ENCODE results near the gene OSM.

Gene OSM

GRCh38 chr22:30225220-30225927, 41.3 kb downstream of the OSM start:
- Histone ChIP-seq H3K36me3 (ENCODE audit: control insufficient read depth, insufficient read depth, low read length) (no peaks in the 10 kb centered on the region), H4K5ac (ENCODE audit: low read length) (no peak overlapping the region), H3K18ac (ENCODE audit: low read length) (no peak overlapping the region), H4K8ac (ENCODE audit: low read depth, low read length) (no peak overlapping the region), H2BK15ac (replicated peaks; ENCODE audit: low read depth) (no peak overlapping the region), H2BK5ac (ENCODE audit: low read length) (no peak overlapping the region), H3K27me3 (ENCODE audit: insufficient read depth, low read length, poor library complexity) (no peaks in the 10 kb centered on the region), H3K4me3 (ENCODE audit: low read length) (no peak overlapping the region), H3K4ac (ENCODE audit: low read depth, low read length) (no peak overlapping the region), H3K79me2 (ENCODE audit: control insufficient read depth, insufficient read depth, low read length) (no peaks in the 10 kb centered on the region), H3K56ac (ENCODE audit: low read length) (no peak overlapping the region), H2AK5ac (ENCODE audit: low read length) (no peak overlapping the region), H3K23ac (ENCODE audit: low read length) (no peak overlapping the region), H3K79me1 (ENCODE audit: low read length) (no peaks in the 10 kb centered on the region), H3K9ac (ENCODE audit: low read length) (no peak overlapping the region), H3K4me2 (ENCODE audit: low read length) (no peak overlapping the region), H2BK120ac (ENCODE audit: low read depth, low read length) (no peak overlapping the region), H3K27ac (ENCODE audit: low read depth, low read length) (no peak overlapping the region), H3K4me1 (ENCODE audit: control insufficient read depth, low read depth, low read length) (peaks cover 2% of the 10 kb centered on the region)
- no CpG with 5 or more reads among the region's 7 CpGs for WGBS (ENCODE audit: extremely low coverage, insufficient coverage, low lambda C conversion rate)
- DNase-seq, result no peak

DNA sequence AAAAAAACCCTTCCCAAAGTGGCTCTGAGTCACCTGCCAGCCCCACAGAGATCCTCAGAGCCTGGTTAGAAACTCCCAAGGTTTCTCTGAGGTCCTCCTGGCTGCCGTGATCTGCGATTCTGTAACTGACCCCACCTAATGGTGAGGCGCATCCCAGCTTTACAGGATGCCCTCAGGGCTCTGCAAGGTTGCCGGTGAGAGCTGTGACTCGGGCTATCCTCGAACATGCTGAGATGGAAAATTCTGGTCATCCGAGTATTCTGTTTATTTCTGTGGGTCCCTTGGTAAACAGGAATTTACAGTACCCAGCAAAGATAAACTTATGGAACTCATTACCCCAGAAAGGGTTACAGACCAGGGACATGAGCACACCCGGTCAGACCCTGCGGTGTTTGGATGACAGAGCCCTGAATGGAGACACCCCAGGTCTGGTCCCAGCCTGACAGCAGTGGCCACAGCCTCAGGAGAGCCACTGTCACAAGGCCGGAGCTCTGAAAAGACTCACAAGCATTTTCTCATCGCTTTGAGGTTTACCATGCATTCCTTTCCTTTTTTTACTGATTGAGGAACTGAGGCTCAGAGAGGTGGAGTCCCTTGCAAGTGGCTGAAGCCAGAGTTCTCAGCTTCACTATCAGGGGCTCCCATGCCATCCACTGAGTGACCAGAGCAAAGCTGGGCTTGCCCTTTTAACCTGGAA, 42.3 kb downstream of the OSM start:
- H2AK5ac ChIP-seq (ENCODE audit: low read length), result no peak overlapping the region
- no peak overlapping the region for H3K56ac ChIP-seq (ENCODE audit: low read length)
- H4K5ac ChIP-seq (ENCODE audit: low read length), result no peak overlapping the region
- no peak overlapping the region for H3K4me3 ChIP-seq (ENCODE audit: low read length)
- no peaks in the 10 kb centered on the region for H3K79me1 ChIP-seq (ENCODE audit: low read length)
- peak; percentile 88 for DNase-seq
- no CpG with 5 or more reads among the region's 11 CpGs for WGBS (ENCODE audit: extremely low coverage, insufficient coverage, low lambda C conversion rate)
- no peak overlapping the region for H3K27ac ChIP-seq (ENCODE audit: low read depth, low read length)
- H3K18ac ChIP-seq (ENCODE audit: low read length), result no peak overlapping the region
- no peaks in the 10 kb centered on the region for H3K79me2 ChIP-seq (ENCODE audit: control insufficient read depth, insufficient read depth, low read length)
- no peak overlapping the region for H2BK120ac ChIP-seq (ENCODE audit: low read depth, low read length)
- no peak overlapping the region for H4K8ac ChIP-seq (ENCODE audit: low read depth, low read length)
- H3K4ac ChIP-seq (ENCODE audit: low read depth, low read length), result no peak overlapping the region
- no peaks in the 10 kb centered on the region for H3K36me3 ChIP-seq (ENCODE audit: control insufficient read depth, insufficient read depth, low read length)
- H2BK5ac ChIP-seq (ENCODE audit: low read length), result no peak overlapping the region
- peaks cover 2% of the 10 kb centered on the region for H3K4me1 ChIP-seq (ENCODE audit: control insufficient read depth, low read depth, low read length)
- no peaks in the 10 kb centered on the region for H3K27me3 ChIP-seq (ENCODE audit: insufficient read depth, low read length, poor library complexity)
- no peak overlapping the region for H2BK15ac ChIP-seq (replicated peaks; ENCODE audit: low read depth)
- no peak overlapping the region for H3K23ac ChIP-seq (ENCODE audit: low read length)
- no peak overlapping the region for H3K9ac ChIP-seq (ENCODE audit: low read length)
- no peak overlapping the region for H3K4me2 ChIP-seq (ENCODE audit: low read length)

- Histone ChIP-seq H3K9ac (ENCODE audit: low read length) (no peak overlapping the region), H3K79me1 (ENCODE audit: low read length) (no peaks in the 10 kb centered on the region), H2AK5ac (ENCODE audit: low read length) (no peak overlapping the region), H4K8ac (ENCODE audit: low read depth, low read length) (no peak overlapping the region), H3K4me3 (ENCODE audit: low read length) (no peak overlapping the region), H3K27me3 (ENCODE audit: insufficient read depth, low read length, poor library complexity) (no peaks in the 10 kb centered on the region), H2BK15ac (replicated peaks; ENCODE audit: low read depth) (no peak overlapping the region), H3K4me2 (ENCODE audit: low read length) (no peak overlapping the region), H3K56ac (ENCODE audit: low read length) (no peak overlapping the region), H4K5ac (ENCODE audit: low read length) (no peak overlapping the region), H3K23ac (ENCODE audit: low read length) (no peak overlapping the region), H3K27ac (ENCODE audit: low read depth, low read length) (no peak overlapping the region), H2BK5ac (ENCODE audit: low read length) (no peak overlapping the region), H3K36me3 (ENCODE audit: control insufficient read depth, insufficient read depth, low read length) (no peaks in the 10 kb centered on the region), H3K4me1 (ENCODE audit: control insufficient read depth, low read depth, low read length) (no peaks in the 10 kb centered on the region), H3K4ac (ENCODE audit: low read depth, low read length) (no peak overlapping the region), H3K79me2 (ENCODE audit: control insufficient read depth, insufficient read depth, low read length) (no peaks in the 10 kb centered on the region), H2BK120ac (ENCODE audit: low read depth, low read length) (no peak overlapping the region), H3K18ac (ENCODE audit: low read length) (no peak overlapping the region)
- DNase-seq, result no peak
- WGBS (ENCODE audit: extremely low coverage, insufficient coverage, low lambda C conversion rate), result no CpG with 5 or more reads among the region's 15 CpGs
These were observed 43.3 kb downstream of the OSM start for GRCh38 chr22:30223303-30223702.

DNA sequence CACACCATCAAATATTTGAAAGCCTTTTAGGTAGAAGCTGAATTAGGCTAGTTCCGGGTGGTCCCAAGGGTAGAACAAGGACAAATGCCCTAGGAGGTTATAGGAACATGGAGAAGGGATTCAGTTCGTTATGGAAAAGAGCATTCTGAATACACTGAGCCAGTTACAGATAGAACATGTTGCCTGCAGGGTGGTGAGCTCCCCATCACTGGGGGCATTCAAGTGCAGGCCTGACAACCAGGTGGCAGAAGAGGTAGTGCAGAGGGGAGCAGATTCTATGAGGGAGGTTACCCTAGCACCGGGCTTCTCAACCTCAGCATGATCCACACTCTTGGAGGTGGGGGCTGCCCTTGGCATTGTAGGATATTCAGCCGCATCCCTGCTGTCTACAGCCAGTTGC, 44.3 kb downstream of the OSM start:
- Histone ChIP-seq H3K18ac (ENCODE audit: low read length) (no peak overlapping the region), H3K4ac (ENCODE audit: low read depth, low read length) (no peak overlapping the region), H3K79me2 (ENCODE audit: control insufficient read depth, insufficient read depth, low read length) (no peaks in the 10 kb centered on the region), H3K27ac (ENCODE audit: low read depth, low read length) (no peak overlapping the region), H3K36me3 (ENCODE audit: control insufficient read depth, insufficient read depth, low read length) (no peaks in the 10 kb centered on the region), H2AK5ac (ENCODE audit: low read length) (no peak overlapping the region), H3K56ac (ENCODE audit: low read length) (no peak overlapping the region), H4K5ac (ENCODE audit: low read length) (no peak overlapping the region), H3K79me1 (ENCODE audit: low read length) (no peaks in the 10 kb centered on the region), H2BK120ac (ENCODE audit: low read depth, low read length) (no peak overlapping the region), H3K4me2 (ENCODE audit: low read length) (no peak overlapping the region), H3K4me1 (ENCODE audit: control insufficient read depth, low read depth, low read length) (no peaks in the 10 kb centered on the region), H2BK15ac (replicated peaks; ENCODE audit: low read depth) (no peak overlapping the region), H3K9ac (ENCODE audit: low read length) (no peak overlapping the region), H4K8ac (ENCODE audit: low read depth, low read length) (no peak overlapping the region), H2BK5ac (ENCODE audit: low read length) (no peak overlapping the region), H3K27me3 (ENCODE audit: insufficient read depth, low read length, poor library complexity) (no peaks in the 10 kb centered on the region), H3K23ac (ENCODE audit: low read length) (no peak overlapping the region), H3K4me3 (ENCODE audit: low read length) (no peak overlapping the region)
- WGBS (ENCODE audit: extremely low coverage, insufficient coverage, low lambda C conversion rate), result no CpG with 5 or more reads among the region's 4 CpGs
- DNase-seq, result no peak

DNA sequence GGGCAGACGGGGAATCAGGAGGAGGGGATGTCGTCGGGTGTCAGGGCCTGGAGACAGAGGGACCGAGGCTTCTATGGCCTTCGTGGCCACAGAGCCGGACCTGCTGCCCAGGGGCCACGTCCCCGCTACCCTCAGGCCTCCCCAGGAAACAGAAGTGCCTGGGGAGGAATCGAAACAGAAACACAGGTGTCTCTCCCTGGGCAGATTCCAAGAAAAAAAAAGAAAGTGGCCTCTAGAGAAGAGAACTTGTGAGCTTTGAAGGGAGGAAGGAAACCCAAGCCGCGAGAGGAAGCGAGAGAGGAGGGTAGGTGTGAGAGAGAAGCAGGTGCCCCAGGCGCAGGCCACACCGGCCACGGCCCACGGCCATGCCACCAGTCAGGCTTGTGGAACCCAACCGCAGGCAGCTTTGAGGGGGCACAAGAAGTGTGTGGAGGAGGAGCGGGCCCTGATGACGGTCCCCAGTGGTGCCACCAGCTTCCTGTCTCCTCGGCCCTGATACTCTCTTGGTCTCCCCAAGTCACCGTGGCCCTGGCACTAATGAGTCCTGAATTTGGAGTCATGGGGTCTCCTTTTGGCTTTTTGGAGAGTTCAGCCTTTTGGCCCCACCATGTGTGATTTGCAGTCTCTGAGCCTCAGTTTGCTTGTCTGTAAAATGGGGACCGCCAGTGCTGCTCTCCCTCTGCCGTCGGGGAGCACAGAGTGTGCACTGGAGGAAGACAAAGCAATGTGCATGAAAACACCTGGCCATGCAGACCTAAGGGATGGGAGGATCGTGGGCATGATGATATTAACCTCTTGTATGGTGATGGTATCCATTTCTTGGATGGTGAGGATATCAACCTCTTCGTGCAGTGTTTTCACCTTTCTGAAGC, 45.3 kb downstream of the OSM start:
- no peak overlapping the region for H3K9ac ChIP-seq (ENCODE audit: low read length)
- H2BK120ac ChIP-seq (ENCODE audit: low read depth, low read length), result no peak overlapping the region
- DNase-seq, result no peak
- H3K4me1 ChIP-seq (ENCODE audit: control insufficient read depth, low read depth, low read length), result no peaks in the 10 kb centered on the region
- H3K4me3 ChIP-seq (ENCODE audit: low read length), result no peak overlapping the region
- H3K56ac ChIP-seq (ENCODE audit: low read length), result no peak overlapping the region
- no peak overlapping the region for H3K23ac ChIP-seq (ENCODE audit: low read length)
- H3K18ac ChIP-seq (ENCODE audit: low read length), result no peak overlapping the region
- no peak overlapping the region for H2AK5ac ChIP-seq (ENCODE audit: low read length)
- H2BK15ac ChIP-seq (replicated peaks; ENCODE audit: low read depth), result no peak overlapping the region
- no peak overlapping the region for H4K5ac ChIP-seq (ENCODE audit: low read length)
- no peak overlapping the region for H3K4me2 ChIP-seq (ENCODE audit: low read length)
- no peak overlapping the region for H4K8ac ChIP-seq (ENCODE audit: low read depth, low read length)
- no CpG with 5 or more reads among the region's 26 CpGs for WGBS (ENCODE audit: extremely low coverage, insufficient coverage, low lambda C conversion rate)
- H3K79me2 ChIP-seq (ENCODE audit: control insufficient read depth, insufficient read depth, low read length), result no peaks in the 10 kb centered on the region
- H3K4ac ChIP-seq (ENCODE audit: low read depth, low read length), result no peak overlapping the region
- no peak overlapping the region for H2BK5ac ChIP-seq (ENCODE audit: low read length)
- H3K36me3 ChIP-seq (ENCODE audit: control insufficient read depth, insufficient read depth, low read length), result no peaks in the 10 kb centered on the region
- H3K27ac ChIP-seq (ENCODE audit: low read depth, low read length), result no peak overlapping the region
- H3K79me1 ChIP-seq (ENCODE audit: low read length), result no peaks in the 10 kb centered on the region
- no peaks in the 10 kb centered on the region for H3K27me3 ChIP-seq (ENCODE audit: insufficient read depth, low read length, poor library complexity)

Data from mesendoderm (in vitro differentiated cells).